MM.1S (cell line): ENCODE results near the gene EPB41L4B.

Experiments
- DNase-seq: peaks from one replicate; pipeline ENCODE4 v3.0.0-alpha.2; 2015
- H2AFZ ChIP-seq: fragments of 300-600 bp; sonication (generic); 2 replicates; pipeline ENCODE4 v1.6.0; 2016; ENCODE audit warnings: antibody characterized with exemption, low read length
- H3F3A ChIP-seq: fragments of 300-600 bp; sonication (generic); 2 replicates; pipeline ENCODE4 v1.6.1; 2016; ENCODE audit warnings: mild to moderate bottlenecking, antibody characterized with exemption, low read length, moderate library complexity, mixed read lengths; ENCODE audit not compliant: insufficient read depth
- H3K27ac ChIP-seq: fragments of 300-600 bp; sonication (generic); 2 replicates; pipeline ENCODE4 v1.5.1; 2016; ENCODE audit warnings: mild to moderate bottlenecking, low read length
- H3K27me3 ChIP-seq: fragments of 300-600 bp; sonication (generic); replicated peaks from 2 replicates; pipeline ENCODE4 v1.6.0; 2016; ENCODE audit warnings: low read length; ENCODE audit not compliant: insufficient read depth
- H3K36me3 ChIP-seq: fragments of 300-600 bp; sonication (generic); replicated peaks from 2 replicates; pipeline ENCODE4 v1.6.1; 2016; ENCODE audit warnings: mild to moderate bottlenecking, low read length, mixed read lengths; ENCODE audit not compliant: insufficient read depth
- H3K4me1 ChIP-seq: fragments of 300-600 bp; sonication (generic); 2 replicates; pipeline ENCODE4 v1.6.1; 2016; ENCODE audit warnings: low read length, mixed read lengths
- H3K4me2 ChIP-seq: fragments of 300-600 bp; sonication (generic); 2 replicates; pipeline ENCODE4 v1.6.0; 2016; ENCODE audit warnings: low read depth, low read length
- H3K4me3 ChIP-seq: fragments of 300-600 bp; sonication (generic); 2 replicates; pipeline ENCODE4 v1.5.1; 2016; ENCODE audit warnings: low read length, mixed read lengths
- H3K79me2 ChIP-seq: fragments of 300-600 bp; sonication (generic); 2 replicates; pipeline ENCODE4 v1.6.1; 2016; ENCODE audit warnings: mixed run types, low read length, mixed read lengths
- H3K9ac ChIP-seq: fragments of 300-600 bp; sonication (generic); 2 replicates; pipeline ENCODE4 v1.6.1; 2016; ENCODE audit warnings: low read length, mixed read lengths
- H3K9me2 ChIP-seq: fragments of 300-600 bp; sonication (generic); replicated peaks from 2 replicates; pipeline ENCODE4 v1.6.1; 2016; ENCODE audit warnings: mild to moderate bottlenecking, low read length, mixed read lengths; ENCODE audit not compliant: insufficient read depth
- H3K9me3 ChIP-seq: fragments of 300-600 bp; sonication (generic); replicated peaks from 2 replicates; pipeline ENCODE4 v1.6.1; 2016; ENCODE audit warnings: mild to moderate bottlenecking, low read length, mixed read lengths; ENCODE audit not compliant: insufficient read depth
- H4K20me1 ChIP-seq: fragments of 300-600 bp; sonication (generic); 2 replicates; pipeline ENCODE4 v1.6.1; 2016; ENCODE audit warnings: mild to moderate bottlenecking, low read length, moderate library complexity, mixed read lengths; ENCODE audit not compliant: insufficient read depth
- CTCF ChIP-seq: fragments of 300-600 bp; sonication (generic); IDR thresholded peaks from 2 replicates; pipeline ENCODE4 v1.5.1; 2016; ENCODE audit warnings: antibody characterized with exemption, low read length, mixed read lengths
- EZH2 ChIP-seq: fragments of 300-600 bp; sonication (generic); optimal IDR thresholded peaks from 2 replicates; pipeline ENCODE3; 2017; ENCODE audit warnings: low read depth, mild to moderate bottlenecking, antibody characterized with exemption, low read length, mixed read lengths
- EZH2phosphoT487 ChIP-seq: fragments of 300-600 bp; sonication (generic); IDR thresholded peaks from 2 replicates; pipeline ENCODE4 v1.6.1; 2018; ENCODE audit warnings: antibody characterized with exemption, low read length

Gene EPB41L4B

GRCh38 chr9:109182940-109183798 is 137.7 kb downstream of the EPB41L4B start:
- peak; percentile 68 for TF ChIP-seq CTCF
- no peak for TF ChIP-seq EZH2phosphoT487
- no peaks in the 10 kb centered on the region for H3K4me1 ChIP-seq
- H3K4me2 ChIP-seq, result no peak overlapping the region
- no peak overlapping the region for H3K4me3 ChIP-seq
- H3K27me3 ChIP-seq, result peaks cover 50% of the 10 kb centered on the region
- H4K20me1 ChIP-seq, result no peaks in the 10 kb centered on the region
- no peaks in the 10 kb centered on the region for H3K9me3 ChIP-seq
- H3K9me2 ChIP-seq, result no peaks in the 10 kb centered on the region
- no peak overlapping the region for H3K9ac ChIP-seq
- no peaks in the 10 kb centered on the region for H3K36me3 ChIP-seq
- 0 out of 2 replicates have a peak, but pooled peaks cover 2% of the 10 kb centered on the region for H3F3A ChIP-seq
- H2AFZ ChIP-seq, result no peak overlapping the region
- peak; percentile 41 for DNase-seq
- H3K79me2 ChIP-seq, result no peaks in the 10 kb centered on the region
- no peak overlapping the region for H3K27ac ChIP-seq

- peaks cover 50% of the 10 kb centered on the region for H3K27me3 ChIP-seq
- H3K9ac ChIP-seq, result no peak overlapping the region
- H3K36me3 ChIP-seq, result no peaks in the 10 kb centered on the region
- no peak overlapping the region for H2AFZ ChIP-seq
- no peaks in the 10 kb centered on the region for H3K9me2 ChIP-seq
- DNase-seq, result no peak
- H3K79me2 ChIP-seq, result no peaks in the 10 kb centered on the region
- no peak overlapping the region for H3K27ac ChIP-seq
- no peaks in the 10 kb centered on the region for H4K20me1 ChIP-seq
- H3K4me2 ChIP-seq, result no peak overlapping the region
- 0 out of 2 replicates have a peak, but pooled peaks cover 2% of the 10 kb centered on the region for H3F3A ChIP-seq
- H3K9me3 ChIP-seq, result no peaks in the 10 kb centered on the region
- no peak for TF ChIP-seq CTCF
- no peaks in the 10 kb centered on the region for H3K4me1 ChIP-seq
- H3K4me3 ChIP-seq, result no peak overlapping the region
Measured at GRCh38 chr9:109182550-109182939, 138.3 kb downstream of the EPB41L4B start.

- Histone ChIP-seq H3K27me3 (peaks cover 46% of the 10 kb centered on the region), H3F3A (0 out of 2 replicates have a peak, but pooled peaks cover 2% of the 10 kb centered on the region), H3K36me3 (no peaks in the 10 kb centered on the region), H4K20me1 (no peaks in the 10 kb centered on the region), H3K9me3 (no peaks in the 10 kb centered on the region), H3K4me3 (no peak overlapping the region), H3K9me2 (no peaks in the 10 kb centered on the region), H3K79me2 (no peaks in the 10 kb centered on the region), H3K4me1 (no peaks in the 10 kb centered on the region), H2AFZ (no peak overlapping the region), H3K9ac (no peak overlapping the region), H3K27ac (no peak overlapping the region), H3K4me2 (no peak overlapping the region)
- DNase-seq, result peak; percentile 87
- TF ChIP-seq CTCF (no peak), EZH2 (no peak), EZH2phosphoT487 (no peak)
Measured at GRCh38 chr9:109181284-109181683, 139.6 kb downstream of the EPB41L4B start.
